ENCODE results near the gene MAN1A2.

DNA sequence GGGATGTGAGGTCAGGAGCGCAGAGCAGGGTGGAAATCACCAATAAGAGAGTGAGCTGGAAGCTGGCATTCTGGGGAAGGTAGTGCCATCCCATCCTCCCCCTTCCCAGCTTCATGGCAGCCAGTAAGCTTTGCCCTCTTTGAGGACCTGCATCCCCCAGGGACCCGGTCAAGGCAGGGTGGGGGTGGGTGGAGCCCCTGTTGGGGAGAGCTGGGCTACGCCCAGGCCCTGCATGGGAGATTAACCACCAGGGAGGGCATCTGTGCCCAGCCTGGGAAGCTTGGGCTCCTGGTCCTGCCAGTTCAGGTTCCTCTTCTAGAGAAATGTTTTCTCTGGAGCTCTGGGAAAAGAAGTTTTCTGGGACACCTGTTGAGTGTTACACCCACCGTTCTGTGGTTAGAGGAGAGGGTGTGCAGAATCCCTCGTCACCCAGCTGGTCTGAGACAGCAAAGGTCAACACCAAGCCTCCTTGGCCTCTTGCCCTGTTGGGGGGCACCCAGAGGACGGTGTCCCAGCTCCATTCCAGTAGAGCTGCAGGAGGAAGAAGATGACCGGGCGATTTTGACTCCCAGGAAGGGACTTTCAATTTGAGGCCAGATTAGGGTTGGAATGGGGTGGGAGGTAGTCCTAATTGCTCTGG lies 208.5 kb downstream of the MAN1A2 start:
- TF ChIP-seq, protein P1, sequence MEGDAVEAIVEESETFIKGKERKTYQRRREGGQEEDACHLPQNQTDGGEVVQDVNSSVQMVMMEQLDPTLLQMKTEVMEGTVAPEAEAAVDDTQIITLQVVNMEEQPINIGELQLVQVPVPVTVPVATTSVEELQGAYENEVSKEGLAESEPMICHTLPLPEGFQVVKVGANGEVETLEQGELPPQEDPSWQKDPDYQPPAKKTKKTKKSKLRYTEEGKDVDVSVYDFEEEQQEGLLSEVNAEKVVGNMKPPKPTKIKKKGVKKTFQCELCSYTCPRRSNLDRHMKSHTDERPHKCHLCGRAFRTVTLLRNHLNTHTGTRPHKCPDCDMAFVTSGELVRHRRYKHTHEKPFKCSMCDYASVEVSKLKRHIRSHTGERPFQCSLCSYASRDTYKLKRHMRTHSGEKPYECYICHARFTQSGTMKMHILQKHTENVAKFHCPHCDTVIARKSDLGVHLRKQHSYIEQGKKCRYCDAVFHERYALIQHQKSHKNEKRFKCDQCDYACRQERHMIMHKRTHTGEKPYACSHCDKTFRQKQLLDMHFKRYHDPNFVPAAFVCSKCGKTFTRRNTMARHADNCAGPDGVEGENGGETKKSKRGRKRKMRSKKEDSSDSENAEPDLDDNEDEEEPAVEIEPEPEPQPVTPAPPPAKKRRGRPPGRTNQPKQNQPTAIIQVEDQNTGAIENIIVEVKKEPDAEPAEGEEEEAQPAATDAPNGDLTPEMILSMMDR (IDR thresholded peaks at IDR 0.05), result no peak
- TF ChIP-seq POLR2A (IDR thresholded peaks at IDR 0.05), result no peak
- TF ChIP-seq POLR2AphosphoS5 (IDR thresholded peaks at IDR 0.05; ENCODE audit: insufficient read depth in 1 of 2, low read depth in 1 of 2), result no peak

All from vagina (tissue), 2 donors.